HL-60/S4 treated with retinoic acid at 250 ng/mL for 4 days and 3 days (cell line): ENCODE measurements around the gene LIN9.

ENCODE experiments used
- in situ Hi-C: fragments of 300-500 bp; cut with MboI; formaldehyde crosslinking; loops from 2 replicates; pipeline ENCODE4 v1.7.0; 2022; ENCODE audit warnings: low sequenced_read_pairs

LIN9 gene

DNA sequence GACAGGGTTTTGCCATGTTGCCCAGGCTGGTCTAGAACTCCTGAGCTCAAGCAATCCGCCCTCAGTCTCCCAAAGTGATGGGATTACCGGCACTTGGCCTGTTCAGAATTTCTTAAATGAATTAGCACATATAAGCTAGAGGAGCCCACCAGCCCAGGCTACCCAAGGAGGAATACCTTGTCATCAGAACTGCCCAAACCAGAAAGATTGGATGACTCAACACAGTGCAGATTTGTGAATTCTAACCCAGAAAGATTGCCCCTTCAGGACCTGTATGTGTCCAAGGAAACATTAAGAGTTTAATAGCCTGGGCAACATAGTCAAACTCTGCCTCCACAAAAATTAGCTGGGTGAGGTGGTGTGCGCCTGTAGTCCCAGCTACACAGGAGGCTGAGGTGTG is 14.0 kb upstream of the LIN9 start:
- in situ Hi-C loops, result no loop called here

DNA sequence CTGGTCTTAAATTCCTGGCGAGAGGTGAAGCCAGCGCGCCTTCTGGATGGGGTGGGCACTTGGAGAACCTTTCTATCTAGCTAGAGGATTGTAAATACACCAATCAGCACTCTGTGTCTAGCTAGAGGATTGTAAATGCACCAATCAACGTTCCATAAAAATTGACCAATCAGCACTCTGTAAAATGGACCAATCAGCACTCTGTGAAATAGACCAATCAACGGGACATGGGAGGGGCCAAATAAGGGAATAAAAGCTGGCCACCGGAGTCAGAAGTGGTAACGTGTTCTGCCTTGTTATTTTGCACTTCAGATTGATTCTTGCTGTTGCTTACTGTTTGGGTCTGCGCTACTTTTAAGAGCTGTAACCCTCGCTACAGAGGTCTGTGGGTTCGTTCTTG is 12.0 kb upstream of the LIN9 start:
- in situ Hi-C loops, result no loop called here

GRCh38 chr1:226318471-226318870 is 9.5 kb upstream of the LIN9 start:
- in situ Hi-C loops, result no loop called here

DNA sequence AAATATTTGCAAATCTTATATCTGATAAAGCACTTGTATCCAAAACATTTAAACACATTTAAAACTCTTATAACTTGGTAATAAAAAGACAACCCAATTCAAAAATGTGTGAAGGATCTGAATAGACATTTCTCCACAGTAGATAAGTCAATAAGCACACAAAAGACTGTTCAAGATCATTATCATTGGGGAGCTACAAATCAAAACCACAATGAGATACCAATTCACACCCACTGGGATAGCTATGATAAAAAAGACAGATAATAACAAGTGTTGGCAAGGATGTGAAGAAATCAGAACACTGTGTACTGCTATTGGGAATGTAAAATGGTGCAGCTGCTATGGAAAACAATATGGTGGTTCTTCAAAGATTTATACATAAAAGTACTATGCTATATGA is 5.1 kb upstream of the LIN9 start:
- in situ Hi-C loops, result no loop called here

GRCh38 chr1:226312065-226312464 is 3.1 kb upstream of the LIN9 start:
- in situ Hi-C loops, result no loop called here

GRCh38 chr1:226311376-226311775 is 2.4 kb upstream of the LIN9 start:
- in situ Hi-C loops, result no loop called here

DNA sequence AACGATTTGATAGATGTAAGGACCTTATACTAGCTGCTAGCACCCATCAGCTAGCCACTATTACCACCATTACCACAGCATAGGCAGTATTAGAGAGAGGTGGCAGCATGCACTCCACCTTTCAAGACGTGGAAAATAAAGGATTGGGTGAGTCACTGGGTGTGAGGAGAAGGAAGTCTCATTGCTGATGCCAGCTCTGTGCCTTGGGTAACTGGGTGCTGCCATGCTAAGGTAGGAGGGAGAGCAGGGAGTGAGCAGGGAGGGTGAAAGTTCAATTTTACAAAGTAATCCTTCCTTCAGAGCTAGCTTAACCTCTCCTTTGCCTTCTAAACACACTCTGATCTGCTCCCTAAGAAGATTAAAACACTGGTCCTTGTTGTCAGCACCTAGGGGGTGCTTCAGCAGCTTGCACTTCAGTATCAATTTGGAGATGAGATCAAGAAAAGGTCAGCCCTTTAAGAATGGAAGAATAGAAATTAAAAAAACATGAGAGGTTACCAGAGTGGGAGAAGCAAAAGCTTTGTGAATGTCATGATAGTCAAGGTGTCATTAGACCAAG is 1.8 kb upstream of the LIN9 start:
- in situ Hi-C loops, result no loop called here

- in situ Hi-C loops, result no loop called here
These were observed 1.2 kb upstream of the LIN9 start for GRCh38 chr1:226310245-226310540.

- in situ Hi-C loops, result no loop called here
These were observed 657 bp upstream of the LIN9 start for GRCh38 chr1:226309398-226310244.

GRCh38 chr1:226308166-226308722 is 720 bp downstream of the LIN9 start:
- in situ Hi-C loops, result no loop called here

DNA sequence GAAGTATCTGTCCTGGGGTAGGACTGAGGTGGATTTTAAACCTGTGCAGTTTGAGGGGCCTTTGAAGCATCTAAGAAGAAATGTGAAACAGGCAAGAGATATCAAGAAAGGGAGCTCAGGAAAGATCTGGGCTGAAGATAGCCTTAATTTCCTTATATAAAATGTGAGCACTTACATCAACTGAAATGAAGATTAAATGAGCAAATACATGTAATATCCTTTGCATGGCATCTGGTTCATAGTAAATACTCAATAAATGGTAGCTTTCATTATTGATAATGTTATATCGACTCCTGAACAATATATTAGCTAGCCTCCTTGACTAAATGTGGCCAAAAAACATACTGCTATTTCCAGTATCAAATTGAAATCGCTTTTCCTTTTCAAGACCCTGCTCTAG is 2.5 kb downstream of the LIN9 start:
- in situ Hi-C loops, result no loop called here

DNA sequence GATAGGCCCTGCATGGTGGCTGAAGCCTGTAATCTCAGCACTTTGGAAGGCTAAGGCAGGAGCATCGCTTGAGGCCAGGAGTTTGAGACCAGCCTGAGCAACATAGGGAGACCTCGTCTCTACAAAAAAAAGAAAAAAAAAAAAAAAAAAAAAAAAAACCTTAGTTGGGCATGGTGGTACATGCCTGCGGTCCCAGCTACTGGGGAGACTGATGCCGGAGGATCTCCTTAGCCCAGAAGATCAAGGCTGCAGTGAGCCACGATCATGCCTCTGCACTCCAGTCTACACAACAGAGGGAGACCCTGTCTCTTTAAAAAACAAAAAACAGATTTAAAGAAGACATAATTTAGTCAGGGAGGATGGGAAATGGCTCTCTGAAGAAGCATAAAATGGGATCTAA is 3.8 kb downstream of the LIN9 start:
- in situ Hi-C loops, result no loop called here

DNA sequence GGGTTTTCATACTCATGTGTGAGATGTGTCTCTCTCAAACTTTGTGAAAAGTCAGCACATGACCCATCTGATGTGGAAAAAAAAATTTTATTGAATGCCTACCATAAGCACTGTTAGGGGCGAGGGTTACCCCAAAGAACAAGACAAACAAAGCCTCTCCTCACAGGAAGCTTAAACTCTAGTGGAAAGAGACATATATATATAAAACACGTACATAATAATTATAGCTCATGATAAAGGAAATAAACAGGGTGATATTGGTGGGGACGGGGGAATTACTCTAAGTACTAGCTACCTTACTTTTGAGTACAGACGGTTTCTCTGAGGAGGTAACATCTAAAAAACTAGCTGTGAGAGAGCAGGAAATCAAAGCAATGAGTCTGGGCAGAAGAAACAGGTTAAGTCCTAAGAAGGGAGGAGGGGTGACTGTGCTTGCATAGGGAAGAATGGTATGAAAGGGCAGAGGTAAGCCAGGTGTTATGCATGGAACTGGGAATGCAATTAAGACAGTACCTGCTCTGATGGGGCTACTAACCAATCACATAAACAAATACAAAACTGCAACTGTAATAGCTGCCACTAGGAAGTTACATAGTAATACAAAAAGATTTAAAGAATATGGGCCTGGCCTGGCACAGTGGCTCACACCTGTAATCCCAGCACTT is 4.5 kb downstream of the LIN9 start:
- in situ Hi-C loops, result no loop called here

DNA sequence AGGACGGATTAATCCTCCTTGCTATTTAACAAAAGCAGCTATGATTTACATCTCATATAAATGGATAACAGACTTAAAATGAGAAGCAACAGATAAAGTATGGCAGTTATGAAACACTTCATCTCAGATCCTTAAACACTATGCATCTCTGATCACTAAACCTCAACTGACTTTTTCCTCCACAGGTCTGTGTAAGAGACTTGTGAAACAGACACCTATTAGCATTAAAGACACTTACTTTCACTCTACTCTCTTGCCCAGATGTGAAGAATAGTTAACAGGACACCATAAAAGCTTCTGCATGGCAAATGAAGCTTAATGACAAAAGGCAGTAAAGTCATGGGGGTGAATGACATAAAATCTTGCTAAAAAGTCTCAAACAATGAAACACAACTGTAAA is 6.2 kb downstream of the LIN9 start:
- in situ Hi-C loops, result no loop called here

DNA sequence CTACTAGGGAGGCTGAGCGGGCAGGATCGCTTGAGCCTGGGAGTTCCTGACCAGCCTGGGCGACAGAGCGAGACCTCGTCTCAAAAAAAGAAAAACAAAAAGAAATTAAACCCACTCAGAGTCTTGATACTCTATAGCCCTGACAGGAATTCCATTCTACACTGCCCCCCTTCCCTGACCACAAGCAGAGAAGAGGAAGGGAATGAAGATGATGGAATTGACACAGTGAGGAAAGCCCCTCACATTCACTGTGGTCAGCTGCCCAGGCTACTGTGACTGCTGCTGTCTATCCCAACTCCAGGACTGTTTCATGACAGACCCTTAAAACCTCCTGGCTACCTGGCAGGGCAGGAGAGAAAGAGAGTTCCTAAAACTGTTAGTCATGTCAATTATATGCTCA is 12.1 kb downstream of the LIN9 start:
- in situ Hi-C loops, result no loop called here

DNA sequence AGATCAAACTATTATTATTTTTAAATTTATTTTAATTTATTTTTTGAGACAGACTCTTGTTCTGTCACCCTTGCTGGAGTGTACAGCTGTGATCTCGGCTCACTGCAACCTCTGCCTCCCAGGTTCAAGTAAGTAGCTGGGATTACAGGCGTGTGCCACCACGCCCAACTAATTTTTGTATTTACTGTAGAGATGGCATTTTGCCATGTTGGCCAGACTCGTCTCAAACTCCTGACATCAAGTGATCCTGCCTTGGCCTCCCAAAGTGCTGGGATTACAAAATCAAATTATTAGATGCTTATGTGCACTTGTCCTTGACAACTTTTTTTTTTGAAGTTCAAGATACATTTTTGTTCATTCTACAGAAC is 15.4 kb downstream of the LIN9 start:
- in situ Hi-C loops, result no loop called here

DNA sequence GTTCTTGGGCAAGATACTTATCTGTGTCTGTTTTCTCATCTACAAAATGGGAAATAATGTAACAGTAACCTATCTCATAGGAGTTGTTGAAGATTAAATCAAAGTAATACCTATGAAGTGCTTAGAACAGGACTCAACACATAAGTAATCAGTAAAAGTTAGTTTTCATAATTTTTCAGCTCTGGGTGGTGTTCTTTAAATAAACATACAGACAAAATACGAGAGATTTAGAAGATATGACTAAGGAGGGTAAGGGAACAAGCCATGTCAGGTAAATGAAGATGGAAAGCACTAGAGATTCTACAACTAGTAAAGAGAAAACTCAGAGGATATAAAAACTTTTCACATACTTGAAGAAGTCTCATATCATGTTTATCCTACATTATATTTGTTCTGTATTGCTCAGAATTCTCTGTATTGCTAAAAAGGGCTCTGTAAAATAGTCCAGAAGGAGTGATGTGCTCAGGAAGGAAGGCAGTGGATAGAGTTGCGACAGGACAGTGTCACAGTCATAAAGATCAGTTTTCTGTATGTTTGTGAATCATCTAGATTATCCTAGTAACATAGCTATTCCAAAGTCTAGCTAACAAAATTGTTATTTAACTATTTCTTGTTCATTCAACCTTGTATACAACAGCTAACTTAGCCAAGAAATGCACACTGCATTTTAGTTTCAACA is 16.0 kb downstream of the LIN9 start:
- in situ Hi-C loops, result no loop called here

DNA sequence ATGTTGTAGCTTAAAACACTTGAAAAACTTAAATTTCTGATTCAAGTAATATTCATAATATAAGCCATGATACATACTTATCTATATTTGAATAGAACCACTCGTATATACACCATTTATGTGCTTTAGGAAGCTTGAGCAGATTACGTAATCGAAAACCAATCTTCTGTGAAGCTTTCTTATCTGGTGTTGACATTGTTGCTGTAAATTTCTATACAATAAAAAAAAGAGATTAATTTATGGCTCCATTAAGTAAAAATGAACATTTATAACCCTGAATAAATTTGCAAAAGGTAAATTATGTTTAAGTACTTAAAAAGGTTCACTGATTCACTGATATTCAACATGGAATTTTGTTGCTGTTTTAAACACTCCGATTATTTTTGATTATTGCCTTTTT is 21.4 kb downstream of the LIN9 start:
- in situ Hi-C loops, result no loop called here

DNA sequence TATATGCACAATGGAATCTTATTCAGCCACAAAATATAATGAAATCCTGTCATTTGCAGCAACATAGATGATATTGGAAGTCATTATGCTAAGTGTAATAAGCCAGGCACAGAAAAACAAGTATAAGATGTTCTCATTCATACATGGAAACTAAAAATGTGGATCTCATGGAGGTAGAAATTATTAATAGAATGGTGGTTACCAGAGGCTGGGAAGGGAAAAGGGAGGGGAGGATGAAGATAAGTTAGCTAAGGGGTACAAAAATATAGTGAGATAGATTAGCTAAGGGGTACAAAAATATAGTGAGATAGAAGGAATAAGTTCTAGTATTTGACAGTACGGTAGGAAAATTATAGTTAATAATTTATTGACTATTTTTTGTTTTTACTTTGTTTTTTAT is 27.9 kb downstream of the LIN9 start:
- in situ Hi-C loops, result no loop called here

- in situ Hi-C loops, result no loop called here
These were observed 29.5 kb downstream of the LIN9 start for GRCh38 chr1:226279498-226279897.

DNA sequence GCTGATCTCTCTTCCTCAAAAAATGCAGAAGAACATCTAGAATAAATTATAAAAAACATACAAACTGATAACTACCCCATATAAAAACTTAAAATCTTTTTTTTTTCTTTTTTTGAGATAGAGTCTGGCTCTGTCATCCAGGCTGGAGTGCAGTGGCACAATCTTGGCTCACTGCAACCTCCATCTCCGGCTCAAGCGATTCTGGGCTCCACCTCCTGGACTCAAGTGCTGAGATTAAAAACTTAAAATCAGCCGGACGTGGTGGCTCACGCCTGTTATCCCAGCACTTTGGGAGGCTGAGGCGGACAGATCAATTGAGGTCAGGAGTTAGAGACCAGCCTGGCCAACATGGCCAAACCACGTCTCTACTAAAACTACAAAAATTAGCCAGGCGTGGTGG is 31.1 kb downstream of the LIN9 start:
- in situ Hi-C loops, result no loop called here

DNA sequence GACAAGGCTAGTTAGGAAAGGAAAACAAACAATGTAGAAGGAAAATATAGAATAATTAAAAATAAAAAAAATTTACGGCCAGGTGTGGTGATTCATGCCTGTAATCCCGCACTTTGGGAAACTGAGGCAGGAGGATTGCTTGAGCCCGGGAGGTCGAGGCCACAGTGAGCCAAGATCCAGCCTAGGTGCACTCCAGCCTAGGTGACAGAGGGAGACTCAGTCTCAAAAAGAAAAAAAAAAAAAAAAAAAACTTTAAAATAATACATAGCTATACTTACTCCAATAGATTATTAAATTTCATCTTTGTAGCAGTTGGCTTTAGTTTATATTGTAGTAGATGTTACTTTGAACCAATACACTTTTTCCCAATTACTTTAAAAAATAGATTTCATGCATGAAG is 32.0 kb downstream of the LIN9 start:
- in situ Hi-C loops, result no loop called here
